Esophagus squamous epithelium (tissue), 5 donors: ENCODE data around the gene SLC35F3. TPM values are rescaled to one million over a fixed set of nuclear protein-coding genes. Genes with fewer than 3 reads are reported as not detected.

Experiments
- DNase-seq: peaks from one replicate; lab custom pipeline; 2025; lab: John Stamatoyannopoulos, UW
- H3K27ac ChIP-seq, 4 donors: fragments of 200-600 bp; sonication (generic); one replicate each; pipeline ENCODE4 v1.5.1; 2016 to 2019; ENCODE audit warnings: mild to moderate bottlenecking in 1 of 4
- H3K27me3 ChIP-seq, 4 donors: fragments of 200-600 bp; sonication (generic); 1 replicate in 3 of 4; 2 replicates in 1 of 4; pipeline versions ENCODE4 v1.5.1 to v1.6.0; 2017 to 2021; ENCODE audit warnings: antibody characterized with exemption in 1 of 4
- H3K36me3 ChIP-seq, 3 donors: fragments of 200-600 bp; sonication (generic); one replicate each; pipeline ENCODE4 v1.5.1; 2016 to 2019
- H3K4me1 ChIP-seq, 3 donors: fragments of 200-600 bp; sonication (generic); one replicate each; pipeline ENCODE4 v1.5.1; 2017 to 2019
- H3K4me3 ChIP-seq, 4 donors: fragments of 200-600 bp; sonication (generic); 1 replicate in 3 of 4; 2 replicates in 1 of 4; pipeline ENCODE4 v1.5.1; 2016 to 2019; ENCODE audit warnings: mild to moderate bottlenecking in 2 of 4, moderate library complexity in 1 of 4
- H3K9me3 ChIP-seq, 3 donors: fragments of 200-600 bp; sonication (generic); one replicate each; pipeline ENCODE4 v1.5.1; 2016 to 2019
- POLR2A ChIP-seq, 4 donors: fragments of 450-650 bp; IDR thresholded peaks; one replicate each; pipeline ENCODE4 v1.6.1; 2017; ENCODE audit warnings: antibody characterized with exemption in 4 of 4, mild to moderate bottlenecking in 4 of 4, moderate library complexity in 3 of 4
- WGBS, 2 donors: methylation state at CpG; one replicate each; pipeline ENCODE4 v1.1.5; 2018; 5-methylcytosine and 5-hydroxymethylcytosine counted together
- intact Hi-C: fragments of 100-400 bp; cut with DNase I; formaldehyde crosslinking; loops from one replicate; pipeline ENCODE4 v1.15.0; 2022
- total RNA-seq, 4 donors: library from RNA; depleted of rRNA; stranded (reverse); fragments of >200 nt; gene quantifications; one replicate each; pipeline ENCODE4 v1.1.0, GENCODE V29; 2016
- TF ChIP-seq, protein P1 (sequence below), 6 experiments: fragments of 450-650 bp in 4 of 6; fragments of 200-600 bp in 2 of 6; sonication (generic) in 2 of 6; IDR thresholded peaks; one replicate each; pipeline ENCODE4 v1.5.1; 2016 to 2019; ENCODE audit warnings: antibody characterized with exemption in 6 of 6, mild to moderate bottlenecking in 4 of 6, moderate library complexity in 4 of 6
- donor health status: DM: yes; HTN: yes; CAD: no.

Gene SLC35F3
- total RNA-seq, 4 donors from 2014 or later: 0.13 to 0.99 (median 0.55) TPM

DNA sequence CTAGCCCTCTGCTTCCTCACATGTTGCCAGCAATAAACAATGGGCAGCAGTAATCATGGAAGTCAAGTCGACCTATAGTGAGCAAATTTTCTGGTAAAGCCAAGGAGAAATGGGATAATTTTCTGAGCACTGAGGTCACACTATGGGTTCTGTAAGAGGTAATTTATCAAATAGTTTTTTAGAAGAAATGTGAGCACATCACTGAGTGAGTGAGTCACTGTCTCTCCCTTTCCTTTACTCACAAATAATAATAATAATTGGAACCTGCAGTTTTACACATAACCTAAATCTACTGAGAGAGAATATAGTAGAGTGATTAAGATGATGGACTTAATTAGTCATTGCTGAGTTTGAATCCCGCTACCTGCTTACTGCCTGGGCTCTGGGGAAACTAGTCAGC is 23.6 kb downstream of the SLC35F3 start:
- H3K27ac ChIP-seq: no peak overlapping the region
- TF ChIP-seq, protein P1, sequence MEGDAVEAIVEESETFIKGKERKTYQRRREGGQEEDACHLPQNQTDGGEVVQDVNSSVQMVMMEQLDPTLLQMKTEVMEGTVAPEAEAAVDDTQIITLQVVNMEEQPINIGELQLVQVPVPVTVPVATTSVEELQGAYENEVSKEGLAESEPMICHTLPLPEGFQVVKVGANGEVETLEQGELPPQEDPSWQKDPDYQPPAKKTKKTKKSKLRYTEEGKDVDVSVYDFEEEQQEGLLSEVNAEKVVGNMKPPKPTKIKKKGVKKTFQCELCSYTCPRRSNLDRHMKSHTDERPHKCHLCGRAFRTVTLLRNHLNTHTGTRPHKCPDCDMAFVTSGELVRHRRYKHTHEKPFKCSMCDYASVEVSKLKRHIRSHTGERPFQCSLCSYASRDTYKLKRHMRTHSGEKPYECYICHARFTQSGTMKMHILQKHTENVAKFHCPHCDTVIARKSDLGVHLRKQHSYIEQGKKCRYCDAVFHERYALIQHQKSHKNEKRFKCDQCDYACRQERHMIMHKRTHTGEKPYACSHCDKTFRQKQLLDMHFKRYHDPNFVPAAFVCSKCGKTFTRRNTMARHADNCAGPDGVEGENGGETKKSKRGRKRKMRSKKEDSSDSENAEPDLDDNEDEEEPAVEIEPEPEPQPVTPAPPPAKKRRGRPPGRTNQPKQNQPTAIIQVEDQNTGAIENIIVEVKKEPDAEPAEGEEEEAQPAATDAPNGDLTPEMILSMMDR (IDR thresholded peaks at IDR 0.05): no peak
- no peak for TF ChIP-seq POLR2A (IDR thresholded peaks at IDR 0.05)
- WGBS, 2 donors: 46 to 63% methylated on average over 2 of the region's 2 CpGs
- no peak for DNase-seq
- H3K9me3 ChIP-seq: no peaks in the 10 kb centered on the region
- H3K4me1 ChIP-seq: no peaks in the 10 kb centered on the region
- H3K36me3 ChIP-seq: no peaks in the 10 kb centered on the region
- no peak overlapping the region for H3K4me3 ChIP-seq
- H3K27me3 ChIP-seq: no peaks in the 10 kb centered on the region
- intact Hi-C loops: no loop called here

DNA sequence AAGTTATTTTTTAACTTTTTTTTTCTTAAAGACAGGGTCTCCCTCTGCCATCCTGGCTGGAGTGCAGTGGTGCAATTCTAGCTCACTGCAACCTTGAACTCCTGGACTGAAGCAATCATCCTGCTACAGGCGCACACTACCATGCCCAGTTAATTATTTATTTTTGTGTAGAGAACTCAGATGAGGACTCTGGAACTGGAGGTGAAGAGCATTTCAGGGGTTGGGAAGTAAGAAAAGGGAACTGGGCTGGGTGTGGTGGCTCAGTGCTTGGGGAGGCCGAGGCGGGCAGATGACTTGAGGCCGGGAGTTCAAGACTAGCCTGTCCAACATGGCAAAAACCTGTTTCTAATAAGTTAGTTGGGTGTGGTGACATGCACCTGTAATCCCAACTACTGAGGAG is 28.9 kb downstream of the SLC35F3 start:
- no peak for TF ChIP-seq POLR2A (IDR thresholded peaks at IDR 0.05)
- TF ChIP-seq, protein P1 (IDR thresholded peaks at IDR 0.05): no peak
- DNase-seq: no peak
- peaks cover 0 to 9% (median 0%) of the 10 kb centered on the region in 4 donors for H3K27me3 ChIP-seq

DNA sequence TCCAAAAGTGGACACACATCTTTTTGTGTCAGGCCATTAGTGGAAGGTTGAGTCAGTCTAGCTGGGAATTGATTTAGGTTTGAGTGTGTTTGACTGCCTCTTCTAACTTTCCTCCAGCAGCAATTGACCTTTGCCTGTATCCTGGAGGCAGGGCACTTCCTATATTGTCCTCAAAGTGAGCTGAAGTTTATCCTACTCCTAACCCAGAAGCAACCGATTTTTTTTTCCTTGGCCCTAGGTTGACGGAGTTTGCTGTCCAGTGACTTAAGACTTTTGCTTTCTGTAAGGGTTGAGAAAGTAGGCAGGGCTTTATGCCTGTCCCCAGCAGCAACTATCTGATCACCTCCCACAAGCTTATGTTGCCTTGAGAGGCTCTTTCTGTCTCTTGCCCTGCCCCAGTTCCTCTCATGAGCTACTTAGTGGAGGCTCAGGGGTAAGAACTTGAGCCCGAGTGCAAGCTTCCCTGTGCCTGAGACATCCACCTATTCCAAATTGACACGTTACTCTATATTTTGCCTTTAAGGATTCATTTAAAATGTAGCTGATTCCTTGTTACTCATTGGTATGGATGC is 30.9 kb downstream of the SLC35F3 start:
- peaks cover 0 to 9% (median 0%) of the 10 kb centered on the region in 4 donors for H3K27me3 ChIP-seq
- no peak overlapping the region for H3K4me3 ChIP-seq
- H3K4me1 ChIP-seq: no peaks in the 10 kb centered on the region
- intact Hi-C loops: no loop called here
- 59 to 69% methylated on average over 4 of the region's 4 CpGs for WGBS, 2 donors
- H3K9me3 ChIP-seq: no peaks in the 10 kb centered on the region
- TF ChIP-seq POLR2A (IDR thresholded peaks at IDR 0.05): no peak
- TF ChIP-seq, protein P1 (IDR thresholded peaks at IDR 0.05): no peak
- DNase-seq: no peak
- H3K36me3 ChIP-seq: no peaks in the 10 kb centered on the region
- H3K27ac ChIP-seq: no peak overlapping the region

More for the DNA sequence above, 28.9 kb downstream of the SLC35F3 start:
- no peaks in the 10 kb centered on the region for H3K36me3 ChIP-seq
- H3K27ac ChIP-seq: no peak overlapping the region
- WGBS, 2 donors: 82 to 95% methylated on average over 4 of the region's 4 CpGs
- H3K9me3 ChIP-seq: no peaks in the 10 kb centered on the region
- H3K4me3 ChIP-seq: no peak overlapping the region
- no peaks in the 10 kb centered on the region for H3K4me1 ChIP-seq
- intact Hi-C loops: no loop called here

DNA sequence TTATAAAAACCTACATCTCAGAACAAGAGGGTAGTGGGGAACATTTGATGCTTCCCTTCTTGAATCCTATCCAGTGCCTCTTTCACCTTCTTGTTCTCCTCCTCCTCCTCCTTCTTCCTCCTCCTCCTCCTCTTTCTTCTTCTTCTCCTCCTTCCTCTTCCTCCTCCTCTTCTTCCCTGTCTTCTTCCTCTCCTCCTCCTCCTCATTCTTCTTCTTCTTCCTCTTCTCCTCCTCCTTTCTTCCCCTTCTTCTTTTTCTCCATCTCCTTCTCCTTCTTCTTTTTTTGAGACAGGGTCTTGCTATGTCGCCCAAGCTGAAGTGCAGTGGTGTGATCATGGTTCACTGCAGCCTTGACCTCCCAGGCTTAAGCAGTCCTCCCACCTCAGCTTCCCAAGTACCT is 31.9 kb downstream of the SLC35F3 start:
- TF ChIP-seq, protein P1 (IDR thresholded peaks at IDR 0.05): no peak
- no peak for TF ChIP-seq POLR2A (IDR thresholded peaks at IDR 0.05)
- DNase-seq: no peak
- no peaks in the 10 kb centered on the region for H3K9me3 ChIP-seq
- WGBS, 2 donors: 50 to 94% methylated on average over 1 of the region's 1 CpG
- intact Hi-C loops: no loop called here
- no peaks in the 10 kb centered on the region for H3K36me3 ChIP-seq
- H3K4me1 ChIP-seq: no peaks in the 10 kb centered on the region
- no peak overlapping the region for H3K27ac ChIP-seq
- no peak overlapping the region for H3K4me3 ChIP-seq
- peaks cover 0 to 9% (median 0%) of the 10 kb centered on the region in 4 donors for H3K27me3 ChIP-seq

DNA sequence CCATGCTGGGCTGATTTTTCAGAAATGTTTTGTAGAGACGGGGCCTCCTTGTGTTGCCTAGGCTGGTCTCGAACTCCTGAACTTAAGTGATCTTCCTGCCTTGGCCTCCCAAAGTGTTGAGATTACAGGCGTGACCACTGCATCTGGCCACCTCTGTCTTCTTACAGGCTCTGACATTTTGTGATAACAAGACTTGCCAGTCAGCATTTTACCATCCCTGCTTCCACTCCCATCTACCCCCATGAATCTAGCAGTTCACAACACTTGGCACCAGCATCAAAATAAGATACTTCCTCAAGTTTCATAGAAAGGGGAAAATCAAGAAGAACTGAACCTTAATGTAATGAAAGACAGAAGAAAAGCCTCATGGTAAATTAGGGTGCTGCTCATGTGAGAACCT is 32.4 kb downstream of the SLC35F3 start:
- TF ChIP-seq, protein P1 (IDR thresholded peaks at IDR 0.05): no peak
- TF ChIP-seq POLR2A (IDR thresholded peaks at IDR 0.05): no peak
- Histone ChIP-seq H3K27me3 (peaks cover 0 to 9% (median 0%) of the 10 kb centered on the region in 4 donors), H3K9me3 (no peaks in the 10 kb centered on the region), H3K4me3 (no peak overlapping the region), H3K4me1 (no peaks in the 10 kb centered on the region), H3K27ac (no peak overlapping the region), H3K36me3 (no peaks in the 10 kb centered on the region)
- DNase-seq: no peak
- intact Hi-C loops: no loop called here
- 69 to 93% methylated on average over 3 of the region's 3 CpGs for WGBS, 2 donors
